IMR-90 (cell line): ENCODE measurements around the gene AFAP1L1. TPM values are rescaled to one million over a fixed set of nuclear protein-coding genes. Genes with fewer than 3 reads are reported as not detected.

Experiments used
- ATAC-seq: fragments of 200-7000 bp; cut with Tn5 transposase; 2 replicates; pipeline ENCODE4 v1.9.1; 2020; ENCODE audit warnings: low read depth, mild to moderate bottlenecking, moderate library complexity
- BruUV-seq: library from RNA; stranded (reverse); fragments of 400-500 nt; replicated peaks from 2 replicates; lab custom pipeline; 2021; lab: Mats Ljungman, UMichigan
- CTCF ChIA-PET: fragments of 300-600 bp; formaldehyde crosslinking; extraction: SDS; loops from one replicate; lab custom pipeline; 2021; ENCODE audit warnings: antibody characterized with exemption; lab: Yijun Ruan, JAX
- POLR2A ChIA-PET: fragments of 300-600 bp; sonication (Branson Sonifier 250); formaldehyde crosslinking; loops from one replicate; lab custom pipeline; 2022; ENCODE audit warnings: antibody characterized with exemption; ENCODE audit not compliant: unreplicated experiment; lab: Charles Lee
- DNase-seq: peaks from one replicate; pipeline ENCODE4 v3.0.0; 2013
- H2AFZ ChIP-seq: replicated peaks from 2 replicates; pipeline ENCODE3; 2013; ENCODE audit warnings: low read length, mild to moderate bottlenecking; ENCODE audit not compliant: poor library complexity
- H2AK5ac ChIP-seq: 2 replicates; pipeline ENCODE4 v1.6.1; 2013; ENCODE audit warnings: low read depth, low read length, inconsistent platforms
- H2AK9ac ChIP-seq: replicated peaks from 2 replicates; pipeline ENCODE3; 2013; ENCODE audit warnings: mild to moderate bottlenecking, low read depth, low read length, moderate library complexity; ENCODE audit not compliant: poor library complexity
- H2BK120ac ChIP-seq: 2 replicates; pipeline ENCODE4 v1.6.1; 2013; ENCODE audit warnings: low read depth, low read length, inconsistent platforms
- H2BK15ac ChIP-seq: 3 replicates; pipeline ENCODE4 v1.6.1; 2013; ENCODE audit warnings: low read depth, low read length, inconsistent platforms
- H2BK20ac ChIP-seq: 2 replicates; pipeline ENCODE4 v1.6.1; 2013; ENCODE audit warnings: low read depth, mild to moderate bottlenecking, inconsistent platforms, low read length, moderate library complexity
- H2BK5ac ChIP-seq: 2 replicates; pipeline ENCODE4 v1.6.1; 2013; ENCODE audit warnings: mild to moderate bottlenecking, low read depth, low read length, inconsistent platforms; ENCODE audit not compliant: poor library complexity, severe bottlenecking
- H3K14ac ChIP-seq: replicated peaks from 2 replicates; pipeline ENCODE4 v1.6.1; 2013; ENCODE audit warnings: low read depth, low read length, inconsistent platforms
- H3K18ac ChIP-seq: 2 replicates; pipeline ENCODE4 v1.6.1; 2013; ENCODE audit warnings: low read depth, low read length, control low read depth
- H3K23ac ChIP-seq: 2 replicates; pipeline ENCODE4 v1.6.1; 2013; ENCODE audit warnings: low read depth, low read length, inconsistent platforms
- H3K27ac ChIP-seq: 2 replicates; pipeline ENCODE4 v1.5.1; 2013; ENCODE audit warnings: mild to moderate bottlenecking, control low read depth, low read length; ENCODE audit not compliant: insufficient read depth
- H3K27me3 ChIP-seq: 2 replicates; pipeline ENCODE4 v1.6.1; 2013; ENCODE audit warnings: low read length; ENCODE audit not compliant: control insufficient read depth, insufficient read depth
- H3K36me3 ChIP-seq: 2 replicates; pipeline ENCODE4 v1.6.1; 2013; ENCODE audit warnings: low read length, mixed read lengths; ENCODE audit not compliant: control insufficient read depth, insufficient read depth
- H3K4ac ChIP-seq: 2 replicates; pipeline ENCODE4 v1.6.1; 2013; ENCODE audit warnings: low read depth, low read length, inconsistent platforms
- H3K4me1 ChIP-seq: 2 replicates; pipeline ENCODE4 v1.6.1; 2013; ENCODE audit warnings: low read length, mixed read lengths; ENCODE audit not compliant: control insufficient read depth, insufficient read depth
- H3K4me2 ChIP-seq: 2 replicates; pipeline ENCODE4 v1.6.1; 2013; ENCODE audit warnings: low read depth, mild to moderate bottlenecking, control low read depth, low read length, moderate library complexity
- H3K4me3 ChIP-seq: 2 replicates; pipeline ENCODE4 v1.5.1; 2013; ENCODE audit warnings: low read depth, mild to moderate bottlenecking, control low read depth, low read length, moderate library complexity; ENCODE audit not compliant: insufficient read depth
- H3K56ac ChIP-seq: 2 replicates; pipeline ENCODE4 v1.6.1; 2013; ENCODE audit warnings: low read length, inconsistent platforms; ENCODE audit not compliant: insufficient read depth; ENCODE audit errors: extremely low read depth
- H3K79me1 ChIP-seq, 2 experiments: 2 replicates each; pipeline ENCODE4 v1.6.1; 2013; ENCODE audit warnings: low read length in 2 of 2, inconsistent platforms in 1 of 2, low read depth in 1 of 2
- H3K9ac ChIP-seq: 2 replicates; pipeline ENCODE4 v1.6.1; 2013; ENCODE audit warnings: low read depth, low read length, control low read depth
- H3K9me1 ChIP-seq: 2 replicates; pipeline ENCODE4 v1.6.1; 2013; ENCODE audit warnings: low read length, inconsistent platforms; ENCODE audit not compliant: insufficient read depth
- H3K9me3 ChIP-seq: 2 replicates; pipeline ENCODE4 v1.6.1; 2013; ENCODE audit warnings: low read length; ENCODE audit not compliant: control insufficient read depth, insufficient read depth
- H4K20me1 ChIP-seq: 2 replicates; pipeline ENCODE4 v1.6.1; 2013; ENCODE audit warnings: low read length, inconsistent platforms; ENCODE audit not compliant: insufficient read depth
- H4K5ac ChIP-seq: 2 replicates; pipeline ENCODE4 v1.6.1; 2013; ENCODE audit warnings: mild to moderate bottlenecking, low read depth, low read length, control low read depth
- H4K8ac ChIP-seq, 2 experiments: 2 replicates each; pipeline ENCODE4 v1.6.1; 2013; ENCODE audit warnings: low read depth in 2 of 2, low read length in 2 of 2, control low read depth in 1 of 2, inconsistent platforms in 1 of 2
- H4K91ac ChIP-seq: 2 replicates; pipeline ENCODE4 v1.6.1; 2013; ENCODE audit warnings: low read depth, low read length, inconsistent platforms; ENCODE audit not compliant: insufficient read depth
- BHLHE40 ChIP-seq: fragments of 150-350 bp; IDR thresholded peaks from 2 replicates; pipeline ENCODE4 v1.6.1; 2016; ENCODE audit warnings: mild to moderate bottlenecking, low read depth, low read length
- CEBPB ChIP-seq: IDR thresholded peaks from 2 replicates; pipeline ENCODE4 v1.6.1; 2012; ENCODE audit warnings: low read depth, low read length, improper control_type of control experiment
- CHD1 ChIP-seq: IDR thresholded peaks from 2 replicates; pipeline ENCODE4 v1.6.1; 2012; ENCODE audit warnings: low read depth, low read length, improper control_type of control experiment
- CTCF ChIP-seq: conservative IDR thresholded peaks from 2 replicates; pipeline ENCODE4 v1.5.1; 2012; ENCODE audit warnings: mild to moderate bottlenecking, low read depth, low read length, improper control_type of control experiment
- ELK1 ChIP-seq: fragments of 150-350 bp; IDR thresholded peaks from 2 replicates; pipeline ENCODE4 v1.6.1; 2016; ENCODE audit warnings: low read depth, mild to moderate bottlenecking, low read length, moderate library complexity, borderline replicate concordance
- FOS ChIP-seq: fragments of 150-350 bp; IDR thresholded peaks from 2 replicates; pipeline ENCODE4 v1.6.1; 2016; ENCODE audit warnings: low read depth, low read length
- MAFK ChIP-seq: IDR thresholded peaks from 2 replicates; pipeline ENCODE4 v1.6.1; 2012; ENCODE audit warnings: low read depth, low read length, improper control_type of control experiment
- MAZ ChIP-seq: IDR thresholded peaks from 2 replicates; pipeline ENCODE4 v1.6.1; 2012; ENCODE audit warnings: low read depth, mild to moderate bottlenecking, low read length, improper control_type of control experiment, moderate library complexity, borderline replicate concordance
- MXI1 ChIP-seq: IDR thresholded peaks from 2 replicates; pipeline ENCODE4 v1.6.1; 2012; ENCODE audit warnings: low read depth, mild to moderate bottlenecking, low read length, moderate library complexity, borderline replicate concordance
- NFE2L2 ChIP-seq: fragments of 150-350 bp; IDR thresholded peaks from 2 replicates; pipeline ENCODE4 v1.6.1; 2016; ENCODE audit warnings: low read depth, mild to moderate bottlenecking, low read length
- POLR2A ChIP-seq: IDR thresholded peaks from 2 replicates; pipeline ENCODE4 v1.6.1; 2012; ENCODE audit warnings: mild to moderate bottlenecking, low read depth, low read length
- RAD21 ChIP-seq: IDR thresholded peaks from 2 replicates; pipeline ENCODE4 v1.6.1; 2012; ENCODE audit warnings: low read length, improper control_type of control experiment
- RCOR1 ChIP-seq: IDR thresholded peaks from 2 replicates; pipeline ENCODE4 v1.6.1; 2012; ENCODE audit warnings: mild to moderate bottlenecking, low read length, improper control_type of control experiment; ENCODE audit not compliant: insufficient replicate concordance
- RFX5 ChIP-seq: IDR thresholded peaks from 2 replicates; pipeline ENCODE4 v1.8.0; 2012; ENCODE audit warnings: low read depth, mild to moderate bottlenecking, low read length, moderate library complexity
- SMC3 ChIP-seq: fragments of 150-350 bp; IDR thresholded peaks from 2 replicates; pipeline ENCODE4 v1.6.1; 2016; ENCODE audit warnings: low read depth, mild to moderate bottlenecking, antibody characterized with exemption, low read length, moderate library complexity
- USF2 ChIP-seq: fragments of 150-350 bp; IDR thresholded peaks from 2 replicates; pipeline ENCODE4 v1.6.1; 2017; ENCODE audit warnings: mild to moderate bottlenecking, antibody characterized with exemption, low read length, low read depth
- whole genome bisulfite sequencing, 2 experiments: methylation state at CpG; one replicate each; pipeline versions ENCODE4 v1.1.5 to v1.1.7; 2013; ENCODE audit warnings: missing lambda C conversion rate in 2 of 2; ENCODE audit not compliant: insufficient read length in 1 of 2; ENCODE audit errors: extremely low coverage in 2 of 2; 5-methylcytosine and 5-hydroxymethylcytosine counted together
- dilution Hi-C: fragments of 300-500 bp; cut with HindIII; formaldehyde crosslinking; loops from one replicate; pipeline ENCODE4 v1.14.3; 2018; ENCODE audit warnings: low sequenced_read_pairs; ENCODE audit not compliant: unreplicated experiment
- in situ Hi-C: fragments of 300-500 bp; cut with MboI; formaldehyde crosslinking; loops from 3 replicates; pipeline ENCODE4 v1.14.3; 2019; ENCODE audit warnings: low sequenced_read_pairs, inconsistent platforms, mixed read lengths
- intact Hi-C: fragments of 100-400 bp; cut with micrococcal nuclease; formaldehyde crosslinking; loops from 2 replicates; pipeline ENCODE4 v1.10.0; 2022
- polyA plus RNA-seq, 3 experiments: library from polyadenylated mRNA; depleted of rRNA; stranded (reverse); fragments of >200 nt; gene quantifications; 2 replicates each; pipeline ENCODE4 v1.2.3, GENCODE V29; 2012; ENCODE audit warnings: low replicate concordance in 1 of 3
- total RNA-seq: library from RNA; depleted of rRNA; stranded (reverse); fragments of >200 nt; gene quantifications from 2 replicates; pipeline ENCODE4 v1.2.3, GENCODE V29; 2012

AFAP1L1 gene
- total and polyA plus RNA-seq, 2 of the 4 experiments (the other 2 are of a cell fraction) = 3.3 to 5.7 TPM

- H3K9me3 ChIP-seq = no peaks in the 10 kb centered on the region
- H3K4me1 ChIP-seq = no peaks in the 10 kb centered on the region
- no peak overlapping the region for H2BK5ac ChIP-seq
- BruUV-seq = no TSS peak
- no peak overlapping the region for H3K4me3 ChIP-seq
- no peak overlapping the region for H2BK20ac ChIP-seq
- H3K9me1 ChIP-seq = 0 out of 2 replicates have a peak, but pooled peaks cover 18% of the 10 kb centered on the region
- no peak overlapping the region for H2AFZ ChIP-seq
- H3K4me2 ChIP-seq = no peak overlapping the region
- 92% methylated on average over 2 of the region's 4 CpGs; no CpG with 5 or more reads in 1 of the 2 experiments for WGBS, 2 experiments
- H3K18ac ChIP-seq = no peak overlapping the region
- no peaks in the 10 kb centered on the region for H4K20me1 ChIP-seq
- no peak overlapping the region for H2BK120ac ChIP-seq
- intact Hi-C loops (no loop called here), in situ Hi-C loops (no loop called here), dilution Hi-C loops (no loop called here)
- H3K27me3 ChIP-seq = no peaks in the 10 kb centered on the region
- H3K4ac ChIP-seq = no peak overlapping the region
- no peak overlapping the region for H2AK9ac ChIP-seq
- no peak overlapping the region for H2AK5ac ChIP-seq
- H3K14ac ChIP-seq = no peak overlapping the region
- H3K27ac ChIP-seq = no peak overlapping the region
- ATAC-seq = no peak
- no peaks in the 10 kb centered on the region for H3K79me1 ChIP-seq
- H3K36me3 ChIP-seq = no peaks in the 10 kb centered on the region
- H4K8ac ChIP-seq = no peak overlapping the region
- H2BK15ac ChIP-seq = no peak overlapping the region
- no peak overlapping the region for H3K56ac ChIP-seq
- ChIA-PET CTCF (interaction anchor here (0.6 to 1.4 kb wide), 2 partner anchors 9 to 61 kb away, joined by 3 to 4 read pairs; no protein-coding TSS in a partner anchor), POLR2A (no interaction called here)
- no peak overlapping the region for H4K91ac ChIP-seq
- TF ChIP-seq POLR2A = no peak
- no peak for TF ChIP-seq FOS
- no peak for TF ChIP-seq SMC3
- TF ChIP-seq RFX5 = no peak
- TF ChIP-seq MAFK = no peak
- TF ChIP-seq CHD1 = no peak
- no peak for TF ChIP-seq USF2
- TF ChIP-seq CEBPB = no peak
- TF ChIP-seq RCOR1 = no peak
- TF ChIP-seq RAD21 = no peak
- TF ChIP-seq ELK1 = no peak
- no peak for TF ChIP-seq BHLHE40
- no peak for TF ChIP-seq CTCF
- TF ChIP-seq NFE2L2 = no peak
- no peak for TF ChIP-seq MAZ
- no peak for TF ChIP-seq MXI1
- H3K9ac ChIP-seq = no peak overlapping the region
- no peak for DNase-seq
- H4K5ac ChIP-seq = no peak overlapping the region
- no peak overlapping the region for H3K23ac ChIP-seq
Measured at GRCh38 chr5:149310488-149310887, 38.8 kb downstream of the AFAP1L1 start.
